Mesenchymal stem cell (in vitro differentiated cells and primary cell): ENCODE data around the gene TRIM27.
"Not testable (repeated sequence)": the region's sequence is repeated elsewhere in the genome, so short reads cannot be mapped to it uniquely, and the experiment has no call there.

Source experiments
- DNase-seq: peaks from one replicate; pipeline ENCODE4 v3.0.0-alpha.2; 2013
- H2AFZ ChIP-seq: one replicate; pipeline ENCODE4 v1.6.1; 2013; ENCODE audit warnings: low read depth, mild to moderate bottlenecking, control low read depth, inconsistent platforms, low read length, moderate library complexity
- H2AK5ac ChIP-seq: 2 replicates; pipeline ENCODE4 v1.6.1; 2013; ENCODE audit warnings: low read length, moderate library complexity, mild to moderate bottlenecking, inconsistent platforms; ENCODE audit not compliant: severe bottlenecking
- H2BK120ac ChIP-seq: one replicate; pipeline ENCODE4 v1.6.1; 2013; ENCODE audit warnings: low read depth, mild to moderate bottlenecking, inconsistent platforms, low read length, moderate library complexity
- H2BK12ac ChIP-seq, 2 experiments: one replicate each; pipeline ENCODE4 v1.6.1; 2013; ENCODE audit warnings: inconsistent platforms in 2 of 2, low read length in 2 of 2, mild to moderate bottlenecking in 2 of 2, moderate library complexity in 2 of 2, control low read depth in 1 of 2
- H2BK15ac ChIP-seq: one replicate; pipeline ENCODE4 v1.6.1; 2013; ENCODE audit warnings: mild to moderate bottlenecking, low read depth, inconsistent platforms; ENCODE audit not compliant: poor library complexity, severe bottlenecking
- H2BK5ac ChIP-seq: 2 replicates; pipeline ENCODE4 v1.6.1; 2013; ENCODE audit warnings: low read depth, mild to moderate bottlenecking, low read length, control low read depth, inconsistent platforms; ENCODE audit not compliant: poor library complexity, severe bottlenecking
- H3K14ac ChIP-seq, 2 experiments: one replicate each; pipeline ENCODE4 v1.6.1; 2013; ENCODE audit warnings: inconsistent platforms in 2 of 2, low read length in 2 of 2, control low read depth in 1 of 2, mild to moderate bottlenecking in 1 of 2, moderate library complexity in 1 of 2
- H3K18ac ChIP-seq, 2 experiments: one replicate each; pipeline ENCODE4 v1.6.1; 2013; ENCODE audit warnings: inconsistent platforms in 2 of 2, low read length in 2 of 2, control low read depth in 1 of 2, low read depth in 1 of 2, mild to moderate bottlenecking in 1 of 2
- H3K23ac ChIP-seq, 2 experiments: one replicate each; pipeline ENCODE4 v1.6.1; 2013; ENCODE audit warnings: inconsistent platforms in 2 of 2, low read length in 2 of 2, mild to moderate bottlenecking in 2 of 2, moderate library complexity in 2 of 2, control low read depth in 1 of 2
- H3K27ac ChIP-seq: 2 replicates; pipeline ENCODE4 v1.5.1; 2013; ENCODE audit warnings: mild to moderate bottlenecking, moderate library complexity, low read length, control low read depth, inconsistent platforms; ENCODE audit not compliant: poor library complexity, severe bottlenecking
- H3K27me3 ChIP-seq, 2 experiments: 2 replicates each; pipeline versions ENCODE4 v1.6.1 to v1.7.0; 2013; ENCODE audit warnings: low read length in 2 of 2, mild to moderate bottlenecking in 2 of 2, moderate library complexity in 2 of 2, control low read depth in 1 of 2, inconsistent platforms in 1 of 2; ENCODE audit not compliant: control insufficient read depth in 1 of 2, insufficient read depth in 1 of 2
- H3K36me3 ChIP-seq, 2 experiments: 2 replicates each; pipeline versions ENCODE4 v1.6.1 to v1.7.0; 2013; ENCODE audit warnings: low read length in 2 of 2, control low read depth in 1 of 2, inconsistent platforms in 1 of 2, low read depth in 1 of 2, mild to moderate bottlenecking in 1 of 2; ENCODE audit not compliant: insufficient read depth in 2 of 2, control insufficient read depth in 1 of 2
- H3K4ac ChIP-seq, 2 experiments: one replicate each; pipeline ENCODE4 v1.6.1; 2013; ENCODE audit warnings: inconsistent platforms in 2 of 2, low read length in 2 of 2, mild to moderate bottlenecking in 2 of 2, moderate library complexity in 2 of 2, control low read depth in 1 of 2, low read depth in 1 of 2
- H3K4me1 ChIP-seq: 2 replicates; pipeline ENCODE4 v1.6.1; 2013; ENCODE audit warnings: low read depth, low read length, control low read depth; ENCODE audit not compliant: control insufficient read depth, insufficient read depth
- H3K4me2 ChIP-seq: 2 replicates; pipeline ENCODE4 v1.6.1; 2013; ENCODE audit warnings: low read length, mild to moderate bottlenecking, inconsistent platforms; ENCODE audit not compliant: poor library complexity, severe bottlenecking
- H3K4me3 ChIP-seq, 2 experiments: 2 replicates each; pipeline versions ENCODE4 v1.5.1 to v1.7.0; 2013; ENCODE audit warnings: low read length in 2 of 2, mild to moderate bottlenecking in 2 of 2, control low read depth in 1 of 2, low read depth in 1 of 2; ENCODE audit not compliant: insufficient read depth in 1 of 2
- H3K79me1 ChIP-seq: replicated peaks from 2 replicates; pipeline ENCODE4 v1.6.1; 2013; ENCODE audit warnings: mild to moderate bottlenecking, control low read depth, low read length, inconsistent platforms; ENCODE audit not compliant: poor library complexity, severe bottlenecking
- H3K9ac ChIP-seq: 2 replicates; pipeline ENCODE4 v1.7.0; 2013; ENCODE audit warnings: mild to moderate bottlenecking, low read length, moderate library complexity
- H3K9me3 ChIP-seq: 2 replicates; pipeline ENCODE4 v1.7.0; 2013; ENCODE audit warnings: mild to moderate bottlenecking, low read length; ENCODE audit not compliant: control insufficient read depth
- H4K8ac ChIP-seq: one replicate; pipeline ENCODE4 v1.6.1; 2013; ENCODE audit warnings: inconsistent platforms, mild to moderate bottlenecking, low read length, moderate library complexity
- H4K91ac ChIP-seq: one replicate; pipeline ENCODE4 v1.6.1; 2013; ENCODE audit warnings: mild to moderate bottlenecking, low read length, inconsistent platforms
- WGBS: methylation state at CpG from one replicate; pipeline ENCODE4 v1.1.7; 2013; ENCODE audit warnings: mixed read lengths; 5-methylcytosine and 5-hydroxymethylcytosine counted together

The TRIM27 gene

DNA sequence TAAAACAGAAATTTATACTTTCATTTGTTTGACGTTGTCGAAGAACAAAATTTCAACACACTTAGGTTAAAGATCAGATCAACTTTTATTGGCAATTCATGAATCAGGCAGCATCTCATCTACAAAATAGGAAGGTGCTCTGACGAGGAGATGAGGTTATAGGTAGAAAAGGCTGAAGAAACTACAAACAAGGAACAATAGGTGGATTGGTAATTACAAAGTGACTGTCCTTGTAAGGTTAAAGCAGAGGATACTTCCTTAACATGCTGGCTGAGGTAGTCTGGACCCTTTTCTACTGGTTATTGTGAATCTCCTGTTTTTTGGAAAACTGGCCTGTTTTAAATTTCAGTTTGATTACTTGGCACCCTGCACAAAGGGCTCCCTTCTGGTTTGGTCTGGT lies 32.5 kb upstream of the TRIM27 start:
- Histone ChIP-seq H3K4me2 (no peak overlapping the region), H3K27ac (no peak overlapping the region), H3K18ac (no peak overlapping the region), H2BK12ac (no peak overlapping the region), H3K4ac (no peak overlapping the region), H2BK15ac (no peak overlapping the region), H3K23ac (no peak overlapping the region), H2AK5ac (no peak overlapping the region), H2BK120ac (no peak overlapping the region), H4K91ac (no peak overlapping the region), H3K4me1 (no peaks in the 10 kb centered on the region), H3K36me3 (no peaks in the 10 kb centered on the region), H3K9ac (no peak overlapping the region), H3K79me1 (no peaks in the 10 kb centered on the region), H2AFZ (no peak overlapping the region), H3K4me3 (no peak overlapping the region), H3K27me3 (peaks cover 0 to 7% of the 10 kb centered on the region in 2 experiments), H3K9me3 (no peaks in the 10 kb centered on the region), H3K14ac (no peak overlapping the region), H4K8ac (no peak overlapping the region), H2BK5ac (no peak overlapping the region)
- DNase-seq, result no peak
- 83% methylated on average over 2 of the region's 3 CpGs for WGBS

DNA sequence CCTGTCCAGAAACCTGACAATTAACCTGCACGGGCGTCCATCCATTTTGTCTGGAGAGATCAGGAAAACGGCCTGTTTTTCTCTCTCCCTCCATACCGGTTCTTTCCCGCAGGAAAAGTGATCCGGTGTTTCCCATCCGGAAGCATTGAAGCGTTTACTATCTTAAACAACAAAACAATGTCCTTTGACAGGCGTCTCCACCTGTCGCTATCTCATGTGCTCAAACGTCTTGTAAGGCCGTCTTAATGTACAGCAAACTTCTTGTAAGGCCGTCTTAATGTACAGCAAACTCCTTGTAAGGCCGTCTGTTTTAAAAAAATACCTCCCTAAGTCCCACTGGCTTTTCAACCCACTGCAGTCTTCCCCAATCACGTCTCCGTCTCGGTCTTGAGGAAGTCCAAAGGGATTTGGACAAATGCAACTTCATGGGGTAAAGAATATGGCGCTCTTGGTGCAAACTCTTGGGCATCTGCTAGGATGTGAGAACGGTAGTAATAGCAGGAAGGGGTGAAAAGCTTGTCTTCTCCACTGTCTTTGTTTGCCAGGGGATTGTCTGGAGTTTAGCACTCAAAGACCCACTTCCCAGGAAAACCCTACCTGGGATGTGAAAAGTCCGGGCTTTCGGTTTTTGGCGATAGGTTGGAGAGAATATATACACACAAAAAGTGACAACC lies 29.9 kb upstream of the TRIM27 start:
- WGBS, result 6% methylated on average over 18 of the region's 22 CpGs
- Histone ChIP-seq H3K9ac (peak overlapping the region; percentile 73), H3K23ac (no peak overlapping the region), H2BK5ac (no peak overlapping the region), H3K4ac (no peak overlapping the region), H2BK120ac (no peak overlapping the region), H4K8ac (no peak overlapping the region), H2BK15ac (no peak overlapping the region), H4K91ac (no peak overlapping the region), H2AFZ (peak overlapping the region; percentile 23), H3K4me2 (peak overlapping the region; percentile 79), H2AK5ac (no peak overlapping the region), H3K14ac (no peak overlapping the region), H3K4me1 (no peaks in the 10 kb centered on the region), H3K27me3 (peaks cover 0 to 7% of the 10 kb centered on the region in 2 experiments), H3K36me3 (no peaks in the 10 kb centered on the region), H3K79me1 (no peaks in the 10 kb centered on the region), H3K18ac (no peak overlapping the region), H3K4me3 (peak overlapping the region in 1 of 2 experiments; percentile 81), H3K9me3 (no peaks in the 10 kb centered on the region), H2BK12ac (no peak overlapping the region), H3K27ac (peak overlapping the region; percentile 34)
- DNase-seq, result peak; percentile 33

DNA sequence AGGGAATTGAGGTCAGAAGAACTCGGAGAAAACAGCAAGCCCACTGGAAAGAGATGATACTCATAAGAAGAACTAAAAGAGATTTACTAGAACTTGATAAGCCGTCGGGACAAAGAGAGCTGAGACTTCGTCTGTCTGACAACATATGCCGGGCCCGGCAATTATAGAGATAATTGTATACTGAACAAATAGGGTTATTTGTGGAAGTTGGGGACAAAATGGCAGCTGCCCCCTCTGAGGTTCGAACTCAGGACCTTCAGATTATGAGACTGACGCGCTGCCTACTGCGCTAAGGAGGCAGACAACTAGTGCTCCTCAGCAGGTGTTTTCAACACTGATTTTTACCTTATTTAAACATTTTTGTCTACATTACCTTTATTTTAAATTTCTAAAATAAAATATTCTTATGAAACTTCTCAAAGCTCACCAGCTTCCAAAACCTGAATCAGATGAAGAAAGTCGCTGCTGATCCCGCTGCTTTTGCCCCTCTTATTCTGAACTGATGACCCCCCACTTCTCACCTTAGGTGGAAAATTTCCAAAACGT lies 29.3 kb upstream of the TRIM27 start:
- no peak overlapping the region for H2BK12ac ChIP-seq
- no peak overlapping the region for H3K4ac ChIP-seq
- WGBS, result 10% methylated on average over 13 of the region's 13 CpGs
- H3K79me1 ChIP-seq, result no peaks in the 10 kb centered on the region
- no peaks in the 10 kb centered on the region for H3K4me1 ChIP-seq
- H3K27me3 ChIP-seq, result peaks cover 0 to 7% of the 10 kb centered on the region in 2 experiments
- H3K18ac ChIP-seq, result no peak overlapping the region
- no peak overlapping the region for H2AFZ ChIP-seq
- no peak overlapping the region for H4K91ac ChIP-seq
- peak overlapping the region; percentile 34 for H3K27ac ChIP-seq
- H3K36me3 ChIP-seq, result no peaks in the 10 kb centered on the region
- no peak overlapping the region for H2BK5ac ChIP-seq
- H4K8ac ChIP-seq, result no peak overlapping the region
- H2BK15ac ChIP-seq, result no peak overlapping the region
- no peak overlapping the region for H3K14ac ChIP-seq
- H3K4me3 ChIP-seq, result peak overlapping the region in 1 of 2 experiments; percentile 81
- H3K9ac ChIP-seq, result peak overlapping the region; percentile 73
- no peak overlapping the region for H2AK5ac ChIP-seq
- no peak overlapping the region for H2BK120ac ChIP-seq
- DNase-seq, result peak; percentile 69
- H3K4me2 ChIP-seq, result peak overlapping the region; percentile 79
- no peak overlapping the region for H3K23ac ChIP-seq
- H3K9me3 ChIP-seq, result no peaks in the 10 kb centered on the region

DNA sequence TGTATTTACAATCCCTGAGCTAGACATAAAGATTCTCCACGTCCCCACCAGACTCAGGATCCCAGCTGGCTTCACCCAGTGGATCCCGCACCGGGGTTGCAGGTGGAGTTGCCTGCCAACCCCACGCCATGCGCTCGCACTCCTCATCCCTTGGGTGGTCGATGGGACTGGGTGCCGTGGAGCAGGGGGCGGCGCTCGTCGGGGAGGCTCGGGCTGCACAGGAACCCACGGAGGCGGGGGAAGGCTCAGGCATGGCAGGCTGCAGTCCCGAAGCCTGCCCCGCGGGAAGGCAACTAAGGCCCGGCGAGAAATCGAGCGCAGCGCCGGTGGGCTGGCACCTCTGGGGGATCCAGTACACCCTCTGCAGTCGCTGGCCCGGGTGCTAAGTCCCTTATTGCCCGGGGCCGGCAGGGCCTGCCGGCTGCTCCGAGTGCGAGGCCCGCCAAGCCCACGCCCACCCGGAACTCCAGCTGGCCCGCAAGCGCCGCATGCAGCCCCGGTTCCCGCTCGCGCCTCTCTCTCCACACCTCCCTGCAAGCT lies 25.9 kb upstream of the TRIM27 start:
- H3K18ac ChIP-seq, H3K79me1 ChIP-seq, H3K9ac ChIP-seq, H2AFZ ChIP-seq, H3K4me3 ChIP-seq, H2BK120ac ChIP-seq, H3K9me3 ChIP-seq, H4K8ac ChIP-seq, H4K91ac ChIP-seq, H3K4me1 ChIP-seq, DNase-seq, H2BK5ac ChIP-seq, H3K4me2 ChIP-seq, H3K23ac ChIP-seq, H3K27me3 ChIP-seq, H3K36me3 ChIP-seq, H3K4ac ChIP-seq, H3K14ac ChIP-seq, H2AK5ac ChIP-seq, H2BK12ac ChIP-seq, H3K27ac ChIP-seq, H2BK15ac ChIP-seq: not testable (repeated sequence)
- whole genome bisulfite sequencing, result 98% methylated on average over 36 of the region's 41 CpGs
